ENCODE results near the gene GLRA1. TPM values are rescaled to one million over a fixed set of nuclear protein-coding genes. Genes with fewer than 3 reads are reported as not detected.

GLRA1 gene
- total RNA-seq, 1 experiment from 2014 or later: not detected

DNA sequence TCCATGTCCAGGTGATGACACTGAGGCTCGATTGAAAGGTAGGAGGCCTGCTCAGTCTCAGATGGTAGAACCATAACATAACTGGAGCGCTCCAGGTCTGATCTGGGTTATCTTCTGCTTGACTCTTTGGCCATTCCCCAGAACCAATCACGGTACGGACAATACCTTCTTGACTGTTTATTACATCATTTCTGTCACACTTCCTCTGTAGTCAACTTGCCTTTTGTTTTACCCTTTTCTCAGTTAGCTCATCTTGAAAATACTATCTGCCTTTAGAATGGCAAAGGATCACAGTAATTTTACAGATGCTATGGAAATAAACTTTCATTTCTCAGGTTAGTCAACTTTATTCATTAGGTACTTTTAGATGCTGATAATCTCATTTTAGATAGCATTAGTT is 22.4 kb downstream of the GLRA1 start:
- CTCF ChIA-PET: interaction anchor here (0.5 to 1.2 kb wide), 3 partner anchors 11 to 241 kb away, joined by 3 to 4 read pairs (median 3); no protein-coding TSS in a partner anchor
- intact Hi-C loops (cut with micrococcal nuclease): no loop called here
- no TSS peak for BruUV-seq (replicated peaks)

DNA sequence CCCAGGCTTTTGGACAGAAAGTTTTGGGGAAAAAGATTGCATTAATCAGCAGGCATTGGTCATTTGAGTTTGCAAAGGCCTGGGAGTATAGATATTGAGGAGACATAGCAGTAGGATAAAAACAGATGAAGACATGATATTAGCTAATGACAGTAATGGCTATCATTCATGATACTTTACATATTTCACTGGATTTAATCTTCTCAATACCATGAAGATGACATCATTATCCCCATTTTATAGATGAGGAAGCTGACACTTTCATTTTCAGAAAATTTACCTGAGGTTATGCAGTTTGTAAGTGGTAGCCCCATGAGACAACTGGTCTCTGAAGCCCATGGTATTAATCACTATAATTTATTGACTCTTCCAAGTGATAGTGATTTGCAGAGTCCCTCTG is 23.0 kb downstream of the GLRA1 start:
- intact Hi-C loops (cut with micrococcal nuclease): no loop called here
- BruUV-seq (replicated peaks): no TSS peak
- TF ChIP-seq, protein P1, sequence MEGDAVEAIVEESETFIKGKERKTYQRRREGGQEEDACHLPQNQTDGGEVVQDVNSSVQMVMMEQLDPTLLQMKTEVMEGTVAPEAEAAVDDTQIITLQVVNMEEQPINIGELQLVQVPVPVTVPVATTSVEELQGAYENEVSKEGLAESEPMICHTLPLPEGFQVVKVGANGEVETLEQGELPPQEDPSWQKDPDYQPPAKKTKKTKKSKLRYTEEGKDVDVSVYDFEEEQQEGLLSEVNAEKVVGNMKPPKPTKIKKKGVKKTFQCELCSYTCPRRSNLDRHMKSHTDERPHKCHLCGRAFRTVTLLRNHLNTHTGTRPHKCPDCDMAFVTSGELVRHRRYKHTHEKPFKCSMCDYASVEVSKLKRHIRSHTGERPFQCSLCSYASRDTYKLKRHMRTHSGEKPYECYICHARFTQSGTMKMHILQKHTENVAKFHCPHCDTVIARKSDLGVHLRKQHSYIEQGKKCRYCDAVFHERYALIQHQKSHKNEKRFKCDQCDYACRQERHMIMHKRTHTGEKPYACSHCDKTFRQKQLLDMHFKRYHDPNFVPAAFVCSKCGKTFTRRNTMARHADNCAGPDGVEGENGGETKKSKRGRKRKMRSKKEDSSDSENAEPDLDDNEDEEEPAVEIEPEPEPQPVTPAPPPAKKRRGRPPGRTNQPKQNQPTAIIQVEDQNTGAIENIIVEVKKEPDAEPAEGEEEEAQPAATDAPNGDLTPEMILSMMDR (IDR thresholded peaks at IDR 0.05; ENCODE audit: unreplicated experiment): no peak
- no peak overlapping the region for H3K27ac Mint-ChIP-seq (ENCODE audit: low read depth, unreplicated experiment)
- no peaks in the 10 kb centered on the region for H3K27me3 Mint-ChIP-seq (ENCODE audit: insufficient read depth, unreplicated experiment)
- peaks cover 8% of the 10 kb centered on the region for H3K9me3 Mint-ChIP-seq (ENCODE audit: unreplicated experiment)
- H3K36me3 Mint-ChIP-seq (ENCODE audit: insufficient read depth, unreplicated experiment): no peaks in the 10 kb centered on the region
- peaks cover 13% of the 10 kb centered on the region for H3K4me1 Mint-ChIP-seq (ENCODE audit: insufficient read depth, unreplicated experiment)
- ChIA-PET POLR2A (no interaction called here), CTCF (interaction anchor here (0.5 to 2.1 kb wide), 4 partner anchors 12 to 242 kb away, joined by 3 to 7 read pairs (median 4); no protein-coding TSS in a partner anchor)
- H3K4me3 Mint-ChIP-seq (ENCODE audit: unreplicated experiment): no peak overlapping the region
- no peak for DNase-seq (ENCODE audit: unreplicated experiment)

More for the DNA sequence above, 22.4 kb downstream of the GLRA1 start:
- TF ChIP-seq, protein P1 (IDR thresholded peaks at IDR 0.05; ENCODE audit: unreplicated experiment): no peak
- Mint-ChIP-seq H3K27ac (ENCODE audit: low read depth, unreplicated experiment) (no peak overlapping the region), H3K4me3 (ENCODE audit: unreplicated experiment) (no peak overlapping the region), H3K9me3 (ENCODE audit: unreplicated experiment) (peaks cover 8% of the 10 kb centered on the region), H3K4me1 (ENCODE audit: insufficient read depth, unreplicated experiment) (peaks cover 7% of the 10 kb centered on the region), H3K27me3 (ENCODE audit: insufficient read depth, unreplicated experiment) (no peaks in the 10 kb centered on the region), H3K36me3 (ENCODE audit: insufficient read depth, unreplicated experiment) (no peaks in the 10 kb centered on the region)
- no peak for DNase-seq (ENCODE audit: unreplicated experiment)
- POLR2A ChIA-PET: no interaction called here

DNA sequence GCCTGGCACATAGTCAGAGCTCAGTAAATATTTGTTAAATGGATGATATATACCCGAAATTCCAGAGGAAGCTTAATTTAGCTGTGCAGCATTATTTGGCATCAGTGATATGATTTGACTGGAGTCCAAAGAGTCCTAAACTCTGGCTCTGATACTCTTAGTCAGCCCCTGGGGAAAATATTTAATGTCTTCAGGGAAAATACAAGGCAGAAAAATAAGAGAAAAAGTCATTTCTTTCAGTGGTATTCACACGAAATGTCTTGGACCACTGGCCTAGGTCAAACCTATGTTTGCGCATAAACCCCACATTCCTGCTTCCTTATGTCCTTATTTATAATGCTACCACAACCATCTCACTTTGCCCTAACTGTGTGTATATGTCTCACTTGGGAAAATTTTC is 23.8 kb downstream of the GLRA1 start:
- Mint-ChIP-seq H3K36me3 (ENCODE audit: insufficient read depth, unreplicated experiment) (no peaks in the 10 kb centered on the region), H3K4me3 (ENCODE audit: unreplicated experiment) (no peak overlapping the region), H3K9me3 (ENCODE audit: unreplicated experiment) (peaks cover 8% of the 10 kb centered on the region), H3K27me3 (ENCODE audit: insufficient read depth, unreplicated experiment) (no peaks in the 10 kb centered on the region), H3K4me1 (ENCODE audit: insufficient read depth, unreplicated experiment) (peaks cover 20% of the 10 kb centered on the region), H3K27ac (ENCODE audit: low read depth, unreplicated experiment) (no peak overlapping the region)
- ChIA-PET POLR2A (no interaction called here), CTCF (interaction anchor here (2.0 to 2.1 kb wide), 2 partner anchors 75 to 243 kb away, joined by 5 to 7 read pairs; no protein-coding TSS in a partner anchor)
- intact Hi-C loops (cut with micrococcal nuclease): no loop called here
- TF ChIP-seq, protein P1 (IDR thresholded peaks at IDR 0.05; ENCODE audit: unreplicated experiment): no peak
- no TSS peak for BruUV-seq (replicated peaks)
- no peak for DNase-seq (ENCODE audit: unreplicated experiment)

DNA sequence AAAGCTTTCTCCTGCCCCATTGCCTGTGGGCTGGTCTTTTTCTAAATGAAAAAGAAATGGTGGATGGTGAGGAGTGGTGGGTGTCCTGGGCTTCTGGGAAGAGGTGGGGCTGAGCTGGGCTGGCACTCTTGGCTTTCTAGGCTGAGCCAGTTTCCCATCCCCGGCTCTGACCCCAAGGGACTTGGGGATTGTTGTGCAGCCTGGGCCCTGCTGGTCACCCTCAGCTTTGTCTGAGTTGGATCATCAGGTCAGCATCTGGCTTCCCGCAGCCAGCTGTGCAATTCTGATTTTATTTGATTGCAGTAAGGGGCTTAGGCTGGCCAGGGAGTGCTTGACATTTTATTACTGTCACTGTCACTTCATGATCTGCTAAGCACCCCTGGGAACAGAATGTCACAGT is 25.3 kb downstream of the GLRA1 start:
- Mint-ChIP-seq H3K4me1 (ENCODE audit: insufficient read depth, unreplicated experiment) (peaks cover 23% of the 10 kb centered on the region), H3K27me3 (ENCODE audit: insufficient read depth, unreplicated experiment) (no peaks in the 10 kb centered on the region), H3K27ac (ENCODE audit: low read depth, unreplicated experiment) (no peak overlapping the region), H3K9me3 (ENCODE audit: unreplicated experiment) (peaks cover 8% of the 10 kb centered on the region), H3K36me3 (ENCODE audit: insufficient read depth, unreplicated experiment) (no peaks in the 10 kb centered on the region), H3K4me3 (ENCODE audit: unreplicated experiment) (no peak overlapping the region)
- no TSS peak for BruUV-seq (replicated peaks)
- DNase-seq (ENCODE audit: unreplicated experiment): no peak
- ChIA-PET CTCF (interaction anchor here (0.6 to 2.0 kb wide), 2 partner anchors 244 to 1352 kb away, joined by 3 to 5 read pairs; no protein-coding TSS in a partner anchor), POLR2A (no interaction called here)
- TF ChIP-seq, protein P1 (IDR thresholded peaks at IDR 0.05; ENCODE audit: unreplicated experiment): no peak
- intact Hi-C loops (cut with micrococcal nuclease): no loop called here
